Central memory CD8-positive, alpha-beta T cell (primary cell): ENCODE measurements around the gene OR2T3.
"Not testable (repeated sequence)": the region's sequence is repeated elsewhere in the genome, so short reads cannot be mapped to it uniquely, and the experiment has no call there.

ENCODE experiments used
- ATAC-seq: fragments of 150-1000 bp; cut with Tn5 transposase; replicated peaks from 2 replicates; pipeline ENCODE4 v1.10.0; 2022; ENCODE audit warnings: mild to moderate bottlenecking, moderate FRiP score, moderate number of reproducible peaks; ENCODE audit not compliant: poor library complexity, severe bottlenecking; ENCODE audit errors: extremely low read depth
- DNase-seq, 2 donors: peaks; one replicate each; pipeline ENCODE4 v3.0.0; 2021; ENCODE audit warnings: low spot score in 2 of 2
- H3K27ac Mint-ChIP-seq: one replicate; pipeline ENCODE4 v1.8.0; 2022; ENCODE audit warnings: low read depth, mild to moderate bottlenecking, moderate library complexity, mixed read lengths
- H3K27me3 Mint-ChIP-seq: one replicate; pipeline ENCODE4 v1.8.0; 2022; ENCODE audit warnings: mixed read lengths
- H3K36me3 Mint-ChIP-seq: one replicate; pipeline ENCODE4 v1.8.0; 2022; ENCODE audit warnings: mild to moderate bottlenecking, moderate library complexity, mixed read lengths; ENCODE audit not compliant: insufficient read depth
- H3K4me1 Mint-ChIP-seq: one replicate; pipeline ENCODE4 v1.8.0; 2022; ENCODE audit warnings: mixed read lengths
- H3K4me3 Mint-ChIP-seq: one replicate; pipeline ENCODE4 v1.8.0; 2022; ENCODE audit warnings: mild to moderate bottlenecking, moderate library complexity, mixed read lengths
- H3K9me3 Mint-ChIP-seq: one replicate; pipeline ENCODE4 v1.8.0; 2022; ENCODE audit warnings: mixed read lengths

Gene OR2T3

DNA sequence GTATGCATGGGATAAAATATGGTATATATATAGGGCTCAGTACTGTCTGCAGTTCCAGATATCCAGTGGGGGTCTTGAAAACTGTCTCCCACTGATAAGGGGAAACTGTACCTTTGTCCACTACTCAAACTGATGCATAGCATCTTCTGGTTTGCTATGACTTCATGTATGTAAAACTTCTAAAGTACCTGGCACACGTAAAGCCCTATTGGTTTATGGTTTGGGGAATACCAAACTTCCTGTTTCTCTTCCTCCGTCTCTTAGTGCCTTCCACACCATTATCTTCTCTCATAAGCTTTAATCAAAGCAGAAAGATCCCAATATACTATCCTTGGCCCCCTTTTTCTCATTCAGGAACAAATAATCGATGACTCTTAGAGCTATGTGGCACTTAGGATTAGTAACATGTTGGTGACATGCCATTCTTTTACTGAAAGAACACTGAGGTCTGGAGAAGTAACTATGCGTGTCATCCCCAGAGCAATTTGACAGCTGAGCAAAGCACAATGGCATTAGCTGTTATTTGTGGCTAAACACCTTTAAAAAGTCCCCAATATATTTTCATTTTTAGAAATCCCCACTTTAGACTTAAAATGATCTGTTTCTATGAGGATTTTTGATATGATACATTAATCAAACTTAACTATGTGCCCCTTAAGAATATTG lies 24.6 kb upstream of the OR2T3 start:
- not testable (repeated sequence) for H3K4me3 Mint-ChIP-seq, H3K36me3 Mint-ChIP-seq, DNase-seq, H3K27me3 Mint-ChIP-seq, H3K9me3 Mint-ChIP-seq, H3K27ac Mint-ChIP-seq, H3K4me1 Mint-ChIP-seq
- ATAC-seq = peak; percentile 40

GRCh38 chr1:248449821-248450465 lies 23.2 kb upstream of the OR2T3 start:
- not testable (repeated sequence) for ATAC-seq, H3K27me3 Mint-ChIP-seq, H3K9me3 Mint-ChIP-seq, H3K27ac Mint-ChIP-seq, H3K36me3 Mint-ChIP-seq, H3K4me1 Mint-ChIP-seq, H3K4me3 Mint-ChIP-seq, DNase-seq

DNA sequence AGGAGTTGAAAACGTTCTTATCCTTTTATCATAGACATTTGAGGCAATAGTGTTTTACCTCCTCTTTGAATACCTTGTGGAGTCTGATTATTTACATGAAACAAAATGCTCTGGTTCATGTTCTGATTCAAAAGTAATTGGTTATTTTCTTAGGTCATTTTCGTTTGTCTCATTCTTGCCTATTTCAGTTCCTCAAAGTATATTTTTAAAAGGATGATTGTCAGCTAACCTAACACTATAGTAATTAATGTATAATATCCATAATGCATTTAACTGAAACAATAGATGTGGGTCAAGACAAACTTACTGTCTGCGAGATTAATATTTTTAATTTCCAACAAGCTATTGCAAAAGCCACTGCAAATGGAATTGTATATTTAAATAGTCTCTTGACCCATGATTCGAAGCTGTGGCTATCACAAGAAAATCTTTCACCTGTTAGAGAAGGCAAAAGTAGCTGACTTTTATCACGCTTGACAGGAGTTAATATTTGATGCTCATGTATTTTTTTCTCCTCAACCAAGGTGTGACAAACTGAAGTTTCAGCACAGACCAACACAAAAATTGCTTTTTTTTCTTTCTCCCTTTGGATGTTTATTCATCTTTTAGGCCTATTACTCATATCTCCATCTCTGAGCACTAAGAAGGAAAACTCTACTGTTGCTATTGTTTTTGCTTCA lies 22.5 kb upstream of the OR2T3 start:
- H3K27me3 Mint-ChIP-seq, ATAC-seq, H3K4me1 Mint-ChIP-seq, H3K36me3 Mint-ChIP-seq, H3K9me3 Mint-ChIP-seq, H3K27ac Mint-ChIP-seq, H3K4me3 Mint-ChIP-seq, DNase-seq: not testable (repeated sequence)

DNA sequence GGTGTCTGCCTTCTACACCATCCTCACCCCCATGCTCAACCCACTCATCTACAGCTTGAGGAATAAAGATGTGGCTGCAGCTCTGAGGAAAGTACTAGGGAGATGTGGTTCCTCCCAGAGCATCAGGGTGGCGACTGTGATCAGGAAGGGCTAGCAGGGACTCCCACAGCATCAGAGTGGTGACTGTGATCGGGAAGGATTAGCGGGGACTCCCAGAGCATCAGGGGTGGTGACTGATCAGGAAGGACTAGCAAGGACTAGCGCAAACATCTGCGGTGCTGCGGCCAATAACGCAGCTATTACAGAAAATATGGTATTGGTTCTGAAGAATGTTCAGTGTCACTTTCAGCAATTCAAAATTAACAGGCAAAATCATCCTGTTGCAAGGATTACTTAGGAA lies 19.5 kb upstream of the OR2T3 start:
- not testable (repeated sequence) for H3K4me1 Mint-ChIP-seq, H3K4me3 Mint-ChIP-seq, H3K36me3 Mint-ChIP-seq, H3K27ac Mint-ChIP-seq, DNase-seq, ATAC-seq, H3K9me3 Mint-ChIP-seq, H3K27me3 Mint-ChIP-seq

- not testable (repeated sequence) for H3K36me3 Mint-ChIP-seq, H3K9me3 Mint-ChIP-seq, ATAC-seq, H3K27me3 Mint-ChIP-seq, DNase-seq, H3K4me1 Mint-ChIP-seq, H3K4me3 Mint-ChIP-seq, H3K27ac Mint-ChIP-seq
These were observed 18.1 kb upstream of the OR2T3 start for GRCh38 chr1:248455045-248455444.

GRCh38 chr1:248456635-248457034 lies 16.5 kb upstream of the OR2T3 start:
- not testable (repeated sequence) for H3K27ac Mint-ChIP-seq, H3K27me3 Mint-ChIP-seq, H3K9me3 Mint-ChIP-seq, DNase-seq, H3K4me1 Mint-ChIP-seq, H3K4me3 Mint-ChIP-seq, H3K36me3 Mint-ChIP-seq, ATAC-seq

DNA sequence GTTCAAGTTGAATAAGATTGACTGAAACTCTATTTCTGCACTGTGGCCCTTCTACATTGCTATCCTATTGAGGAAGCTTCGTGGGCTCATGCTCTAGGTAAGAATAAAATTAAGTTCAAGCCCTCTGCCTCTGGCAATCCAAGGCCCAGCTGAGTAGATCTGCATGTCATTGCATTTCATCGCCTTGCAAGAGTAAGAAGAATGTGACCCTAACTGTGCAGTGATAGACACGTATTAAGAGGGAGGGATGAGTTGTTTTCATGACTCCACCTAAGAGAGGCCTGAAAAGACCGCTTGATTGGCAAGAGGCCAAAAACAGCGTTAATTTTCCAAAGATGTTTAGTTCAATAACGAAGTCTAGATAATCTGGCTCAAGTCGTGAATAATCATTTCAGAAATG lies 14.0 kb upstream of the OR2T3 start:
- not testable (repeated sequence) for H3K4me1 Mint-ChIP-seq, DNase-seq, H3K9me3 Mint-ChIP-seq, H3K27ac Mint-ChIP-seq, ATAC-seq, H3K36me3 Mint-ChIP-seq, H3K4me3 Mint-ChIP-seq, H3K27me3 Mint-ChIP-seq

DNA sequence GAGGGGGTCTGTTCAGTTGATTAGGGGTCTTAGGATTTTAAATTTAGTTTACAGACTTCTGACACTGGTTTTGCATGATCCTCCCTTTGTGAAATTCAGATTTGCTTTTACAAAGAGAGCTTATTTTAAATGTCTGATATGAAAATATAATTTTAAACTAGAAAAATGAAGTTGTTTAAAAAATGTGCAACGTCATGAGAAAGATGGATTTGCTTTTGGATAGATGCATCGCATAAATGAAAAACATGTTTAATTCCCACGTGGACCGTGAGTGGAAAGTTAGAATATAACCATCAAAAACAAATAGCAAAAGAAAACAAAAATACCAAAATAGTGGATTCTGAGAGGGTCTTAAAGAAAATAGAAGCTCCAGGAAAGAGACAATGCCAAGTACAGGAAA lies 2.0 kb upstream of the OR2T3 start:
- no peak overlapping the region for H3K27ac Mint-ChIP-seq
- H3K4me1 Mint-ChIP-seq = no peaks in the 10 kb centered on the region
- H3K27me3 Mint-ChIP-seq = peaks cover 15% of the 10 kb centered on the region
- H3K4me3 Mint-ChIP-seq = no peak overlapping the region
- ATAC-seq = no peak
- no peak for DNase-seq
- H3K36me3 Mint-ChIP-seq = no peaks in the 10 kb centered on the region
- H3K9me3 Mint-ChIP-seq = no peaks in the 10 kb centered on the region

GRCh38 chr1:248472111-248472510 lies 1.0 kb upstream of the OR2T3 start:
- H3K36me3 Mint-ChIP-seq, H3K4me1 Mint-ChIP-seq, ATAC-seq, H3K27ac Mint-ChIP-seq, H3K4me3 Mint-ChIP-seq, DNase-seq, H3K9me3 Mint-ChIP-seq: not testable (repeated sequence)
- peaks cover 15% of the 10 kb centered on the region for H3K27me3 Mint-ChIP-seq

GRCh38 chr1:248475660-248476059 lies 2.5 kb downstream of the OR2T3 start:
- not testable (repeated sequence) for H3K36me3 Mint-ChIP-seq, ATAC-seq, H3K4me3 Mint-ChIP-seq, H3K27ac Mint-ChIP-seq, H3K4me1 Mint-ChIP-seq, H3K9me3 Mint-ChIP-seq, DNase-seq
- peaks cover 15% of the 10 kb centered on the region for H3K27me3 Mint-ChIP-seq

GRCh38 chr1:248481686-248482579 lies 8.8 kb downstream of the OR2T3 start:
- Mint-ChIP-seq H3K4me3 (peak overlapping the region; percentile 55), H3K27ac (peak overlapping the region; percentile 36)
- H3K36me3 Mint-ChIP-seq, H3K9me3 Mint-ChIP-seq, H3K4me1 Mint-ChIP-seq, DNase-seq, H3K27me3 Mint-ChIP-seq: not testable (repeated sequence)
- ATAC-seq = peak; percentile 46

- H3K4me3 Mint-ChIP-seq, DNase-seq, H3K36me3 Mint-ChIP-seq, H3K27me3 Mint-ChIP-seq, H3K4me1 Mint-ChIP-seq, H3K9me3 Mint-ChIP-seq, H3K27ac Mint-ChIP-seq, ATAC-seq: not testable (repeated sequence)
These were observed 15.1 kb downstream of the OR2T3 start, which contains the start of gene OR2T5 for GRCh38 chr1:248488289-248488688. TSS of gene OR2T5 (plus strand) at chr1:248488589. CDS start at chr1:248488589, 0 bp downstream.
